Hepatocyte (in vitro differentiated cells): ENCODE measurements around the gene LARP1B.

ENCODE experiments used
- CTCF ChIP-seq: fragments of 200-600 bp; sonication (generic); IDR thresholded peaks from 2 replicates; pipeline ENCODE4 v1.5.1; 2016; ENCODE audit warnings: antibody characterized with exemption, mild to moderate bottlenecking; ENCODE audit not compliant: poor library complexity
- EZH2 ChIP-seq: fragments of 200-600 bp; sonication (generic); IDR thresholded peaks from 2 replicates; pipeline ENCODE4 v1.6.1; 2016; ENCODE audit warnings: antibody characterized with exemption, mild to moderate bottlenecking, borderline replicate concordance

GRCh38 chr4:128225148-128225547 is 164.0 kb downstream of the LARP1B start:
- TF ChIP-seq CTCF (no peak), EZH2 (no peak)
